Parathyroid adenoma (tissue), 2 donors: ENCODE results near the gene KIF25.

ENCODE experiments used
- H2AFZ ChIP-seq: fragments of 300-600 bp; sonication (generic); one replicate; pipeline ENCODE4 v1.7.0; 2017; ENCODE audit warnings: antibody characterized with exemption, mild to moderate bottlenecking
- H3K27ac ChIP-seq: fragments of 300-600 bp; sonication (generic); one replicate; pipeline ENCODE4 v1.7.0; 2017
- H3K27me3 ChIP-seq: fragments of 300-600 bp; sonication (generic); one replicate; pipeline ENCODE4 v1.7.0; 2017; ENCODE audit warnings: low read length; ENCODE audit not compliant: control insufficient read depth, insufficient read depth
- H3K36me3 ChIP-seq: fragments of 300-600 bp; sonication (generic); one replicate; pipeline ENCODE4 v1.7.0; 2017; ENCODE audit warnings: low read length; ENCODE audit not compliant: control insufficient read depth, insufficient read depth
- H3K4me1 ChIP-seq: fragments of 300-600 bp; sonication (generic); one replicate; pipeline ENCODE4 v1.7.0; 2017; ENCODE audit warnings: control low read depth
- H3K4me2 ChIP-seq: fragments of 300-600 bp; sonication (generic); one replicate; pipeline ENCODE4 v1.7.0; 2017; ENCODE audit warnings: low read length
- H3K4me3 ChIP-seq: fragments of 300-600 bp; sonication (generic); one replicate; pipeline ENCODE4 v1.7.0; 2017; ENCODE audit warnings: low read depth, low read length
- H3K79me2 ChIP-seq: fragments of 300-600 bp; sonication (generic); one replicate; pipeline ENCODE4 v1.7.0; 2017; ENCODE audit warnings: control low read depth
- H3K9ac ChIP-seq: fragments of 300-600 bp; sonication (generic); one replicate; pipeline ENCODE4 v1.7.0; 2017; ENCODE audit warnings: mild to moderate bottlenecking
- H3K9me3 ChIP-seq: fragments of 300-600 bp; sonication (generic); one replicate; pipeline ENCODE4 v1.7.0; 2017; ENCODE audit warnings: low read length; ENCODE audit not compliant: control insufficient read depth
- TF ChIP-seq, protein P1 (sequence below): fragments of 300-600 bp; sonication (generic); IDR thresholded peaks from one replicate; pipeline ENCODE4 v1.7.0; 2017; ENCODE audit warnings: antibody characterized with exemption, mild to moderate bottlenecking
- donor health status: primary hyperparathyroidism.

KIF25 gene

DNA sequence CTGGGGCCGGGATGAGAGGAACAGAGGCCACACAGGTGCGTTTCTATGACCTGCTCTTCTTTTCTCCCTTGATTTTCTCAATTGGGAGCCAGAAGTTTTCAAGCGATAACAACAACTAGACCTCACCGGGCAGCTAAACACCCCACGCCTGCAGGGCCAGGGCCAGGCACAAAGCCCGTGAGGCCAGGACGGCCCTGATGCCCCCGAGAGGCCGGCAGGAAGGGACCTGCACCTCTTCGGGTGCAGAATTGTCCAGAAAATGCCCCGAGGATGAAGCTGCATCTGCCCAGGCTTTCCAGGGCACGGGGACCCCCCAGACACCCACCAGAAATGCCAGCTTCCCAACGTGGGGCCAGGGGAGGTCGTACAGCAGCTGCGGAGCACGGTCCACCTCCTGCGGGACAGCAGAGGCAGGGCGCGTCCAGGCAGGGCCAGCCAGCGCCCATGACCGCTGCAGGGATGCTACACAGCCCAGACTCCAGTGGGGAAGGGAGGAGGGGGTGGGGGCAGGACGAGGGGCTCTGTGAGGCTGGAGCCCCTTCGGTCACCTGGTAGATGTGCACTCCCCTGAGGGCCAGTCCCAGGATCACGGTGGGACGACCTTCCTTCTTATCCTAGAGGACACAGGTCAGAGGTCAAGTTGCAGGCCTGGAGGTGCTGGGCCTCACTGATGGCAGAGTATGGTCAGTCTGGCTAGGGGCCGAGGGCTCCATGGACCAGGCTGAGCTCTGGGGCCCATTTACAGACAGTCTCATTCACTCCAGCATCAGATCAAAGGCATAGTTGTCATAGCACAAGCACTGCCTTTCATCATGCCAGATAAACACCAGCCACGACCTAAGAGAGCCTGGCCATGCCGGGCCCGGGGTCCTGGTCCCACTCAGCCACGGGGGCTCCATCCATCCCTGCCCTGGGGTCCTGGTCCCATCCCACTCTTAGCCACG, 65.1 kb downstream of the KIF25 start:
- Histone ChIP-seq H3K4me3 (no peak overlapping the region), H3K4me2 (no peak overlapping the region), H3K9me3 (no peaks in the 10 kb centered on the region), H3K4me1 (no peaks in the 10 kb centered on the region), H3K27ac (no peak overlapping the region), H3K36me3 (no peaks in the 10 kb centered on the region), H3K79me2 (no peaks in the 10 kb centered on the region), H3K27me3 (no peaks in the 10 kb centered on the region), H2AFZ (no peak overlapping the region), H3K9ac (no peak overlapping the region)
- TF ChIP-seq, protein P1, sequence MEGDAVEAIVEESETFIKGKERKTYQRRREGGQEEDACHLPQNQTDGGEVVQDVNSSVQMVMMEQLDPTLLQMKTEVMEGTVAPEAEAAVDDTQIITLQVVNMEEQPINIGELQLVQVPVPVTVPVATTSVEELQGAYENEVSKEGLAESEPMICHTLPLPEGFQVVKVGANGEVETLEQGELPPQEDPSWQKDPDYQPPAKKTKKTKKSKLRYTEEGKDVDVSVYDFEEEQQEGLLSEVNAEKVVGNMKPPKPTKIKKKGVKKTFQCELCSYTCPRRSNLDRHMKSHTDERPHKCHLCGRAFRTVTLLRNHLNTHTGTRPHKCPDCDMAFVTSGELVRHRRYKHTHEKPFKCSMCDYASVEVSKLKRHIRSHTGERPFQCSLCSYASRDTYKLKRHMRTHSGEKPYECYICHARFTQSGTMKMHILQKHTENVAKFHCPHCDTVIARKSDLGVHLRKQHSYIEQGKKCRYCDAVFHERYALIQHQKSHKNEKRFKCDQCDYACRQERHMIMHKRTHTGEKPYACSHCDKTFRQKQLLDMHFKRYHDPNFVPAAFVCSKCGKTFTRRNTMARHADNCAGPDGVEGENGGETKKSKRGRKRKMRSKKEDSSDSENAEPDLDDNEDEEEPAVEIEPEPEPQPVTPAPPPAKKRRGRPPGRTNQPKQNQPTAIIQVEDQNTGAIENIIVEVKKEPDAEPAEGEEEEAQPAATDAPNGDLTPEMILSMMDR, result no peak

DNA sequence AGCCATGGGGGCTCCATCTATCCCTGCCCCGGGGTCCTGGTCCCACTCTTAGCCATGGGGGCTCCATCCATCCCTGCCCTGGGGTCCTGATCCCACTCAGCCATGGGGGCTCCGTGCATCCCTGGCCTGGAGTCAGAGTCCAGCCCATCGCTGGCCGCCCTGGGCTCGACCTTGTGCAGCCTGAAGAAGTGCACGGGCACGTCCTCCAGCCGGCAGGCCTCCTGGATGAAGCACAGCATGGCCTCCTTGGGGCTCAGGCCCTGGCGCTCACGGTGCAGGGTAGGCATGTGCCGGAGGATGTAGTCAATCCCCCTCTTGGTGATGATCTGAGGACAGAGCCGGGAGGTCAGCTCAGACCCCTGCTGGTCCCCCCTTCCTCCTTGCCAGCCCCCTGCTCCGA, 66.0 kb downstream of the KIF25 start:
- Histone ChIP-seq H3K79me2 (no peaks in the 10 kb centered on the region), H3K4me2 (no peak overlapping the region)

DNA sequence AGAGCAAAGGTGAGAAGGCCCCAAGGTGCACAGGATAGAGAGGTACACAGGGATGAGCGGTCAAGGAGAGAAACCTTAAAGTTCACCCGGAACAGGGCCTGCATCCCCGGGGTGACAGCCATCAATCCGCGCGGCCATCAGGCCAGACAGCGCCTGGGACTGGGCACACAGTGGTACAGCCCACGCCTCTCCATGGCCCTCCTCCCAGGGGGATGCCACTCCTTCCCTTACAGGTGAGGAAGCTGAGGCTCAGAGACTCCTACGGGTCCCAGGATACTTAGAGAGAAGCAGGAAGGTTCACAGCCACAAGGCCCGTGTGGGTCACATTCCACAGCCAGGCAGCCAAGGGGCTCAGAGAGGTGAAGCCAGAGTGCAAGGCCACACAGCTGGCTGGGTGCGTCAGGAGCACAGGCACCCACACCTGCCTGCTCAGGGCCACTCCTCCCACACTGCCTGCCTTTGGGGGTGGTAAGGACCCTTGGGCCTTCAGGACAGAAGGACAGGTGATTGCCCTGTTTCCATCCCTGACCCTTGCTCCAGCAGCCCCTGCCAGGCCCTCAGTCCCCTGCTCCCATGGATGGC, 66.8 kb downstream of the KIF25 start:
- H3K27me3 ChIP-seq, result no peaks in the 10 kb centered on the region
- no peaks in the 10 kb centered on the region for H3K79me2 ChIP-seq
- H2AFZ ChIP-seq, result no peak overlapping the region

More for the DNA sequence above, 66.0 kb downstream of the KIF25 start:
- Histone ChIP-seq H3K27ac (no peak overlapping the region), H3K27me3 (no peaks in the 10 kb centered on the region), H3K9me3 (no peaks in the 10 kb centered on the region), H3K36me3 (no peaks in the 10 kb centered on the region), H3K9ac (no peak overlapping the region), H3K4me1 (no peaks in the 10 kb centered on the region), H3K4me3 (no peak overlapping the region), H2AFZ (no peak overlapping the region)
- TF ChIP-seq, protein P1, result no peak

DNA sequence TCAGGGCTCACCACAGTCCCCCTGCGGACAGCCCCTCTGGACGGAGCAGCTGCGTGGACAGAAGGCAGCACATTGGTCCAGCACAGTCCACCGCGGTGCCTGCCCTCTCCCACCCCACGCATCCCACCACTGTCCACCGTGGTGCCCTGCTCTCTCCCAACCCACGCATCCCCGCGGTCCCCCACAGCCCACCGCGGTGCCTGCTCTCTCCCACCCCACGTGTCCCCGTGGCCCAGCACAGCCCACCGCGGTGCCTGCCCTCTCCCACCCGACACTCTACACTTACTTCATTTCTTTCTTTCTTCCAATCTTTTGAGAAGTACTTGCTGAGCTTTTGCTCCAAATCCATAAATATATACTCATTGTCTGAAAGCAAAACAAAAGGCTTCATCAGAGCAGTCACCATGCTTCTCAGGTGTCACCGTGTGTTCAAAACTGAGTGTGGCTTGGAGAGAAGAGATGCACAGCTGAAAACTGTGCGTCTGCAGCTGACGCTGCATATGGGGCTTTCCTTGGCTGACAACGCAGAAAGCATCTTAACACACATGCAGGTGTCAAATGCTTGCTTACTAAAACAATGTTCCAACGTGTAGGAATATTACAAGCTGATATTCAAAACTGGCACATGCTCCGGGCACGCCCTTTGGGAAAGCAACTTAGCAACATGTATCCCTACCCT, 69.7 kb downstream of the KIF25 start:
- TF ChIP-seq, protein P1, result no peak
- Histone ChIP-seq H3K36me3 (no peaks in the 10 kb centered on the region), H3K79me2 (no peaks in the 10 kb centered on the region)

More for the DNA sequence above, 66.8 kb downstream of the KIF25 start:
- H3K9me3 ChIP-seq, result no peaks in the 10 kb centered on the region
- TF ChIP-seq, protein P1, result no peak
- no peaks in the 10 kb centered on the region for H3K36me3 ChIP-seq
- no peak overlapping the region for H3K4me2 ChIP-seq
- no peak overlapping the region for H3K9ac ChIP-seq
- no peak overlapping the region for H3K27ac ChIP-seq
- H3K4me3 ChIP-seq, result no peak overlapping the region
- H3K4me1 ChIP-seq, result no peaks in the 10 kb centered on the region

More for the DNA sequence above, 69.7 kb downstream of the KIF25 start:
- Histone ChIP-seq H3K9ac (no peak overlapping the region), H3K4me2 (no peak overlapping the region), H3K4me3 (no peak overlapping the region), H3K4me1 (no peaks in the 10 kb centered on the region), H3K9me3 (no peaks in the 10 kb centered on the region), H2AFZ (no peak overlapping the region), H3K27me3 (no peaks in the 10 kb centered on the region), H3K27ac (no peak overlapping the region)
